Transverse colon (tissue), 4 donors: ENCODE measurements around the gene ARHGAP23. TPM values are rescaled to one million over a fixed set of nuclear protein-coding genes. Genes with fewer than 3 reads are reported as not detected.

Experiments used
- DNase-seq: peaks from one replicate; pipeline ENCODE4 v3.0.0-alpha.2; 2019
- H3K27ac ChIP-seq, 4 donors: fragments of 200-600 bp; sonication (generic); 2 replicates each; pipeline ENCODE4 v1.5.1; 2016 to 2018; ENCODE audit warnings: inconsistent platforms in 4 of 4
- H3K27me3 ChIP-seq: fragments of 200-600 bp; sonication (generic); 2 replicates; pipeline ENCODE4 v1.5.1; 2017; ENCODE audit warnings: inconsistent platforms
- H3K36me3 ChIP-seq, 4 donors: fragments of 200-600 bp; sonication (generic); 2 replicates each; pipeline ENCODE4 v1.5.1; 2017 to 2019; ENCODE audit warnings: inconsistent platforms in 4 of 4
- H3K4me1 ChIP-seq, 4 donors: fragments of 200-600 bp; sonication (generic); 2 replicates each; pipeline ENCODE4 v1.5.1; 2017 to 2020; ENCODE audit warnings: inconsistent platforms in 4 of 4
- H3K4me3 ChIP-seq, 4 donors: fragments of 200-600 bp; sonication (generic); 1 replicate in 1 of 4; 2 replicates in 3 of 4; pipeline versions ENCODE4 v1.5.1 to v1.6.1; 2017 to 2019; ENCODE audit warnings: inconsistent platforms in 4 of 4
- H3K9me3 ChIP-seq, 2 donors: fragments of 200-600 bp; sonication (generic); 2 replicates each; pipeline ENCODE4 v1.5.1; 2017 to 2019; ENCODE audit warnings: inconsistent platforms in 2 of 2
- EP300 ChIP-seq: sonication (generic); formaldehyde crosslinking; IDR thresholded peaks from one replicate; pipeline ENCODE4 v1.6.1; 2017; ENCODE audit warnings: antibody characterized with exemption, low read depth
- POLR2A ChIP-seq: fragments of 450-650 bp; IDR thresholded peaks from one replicate; pipeline ENCODE4 v1.6.1; 2016; ENCODE audit warnings: antibody characterized with exemption, mild to moderate bottlenecking, moderate library complexity
- POLR2AphosphoS5 ChIP-seq, 3 donors: sonication (generic); formaldehyde crosslinking; IDR thresholded peaks; one replicate each; pipeline ENCODE4 v1.6.1; 2016; ENCODE audit warnings: antibody characterized with exemption in 3 of 3
- WGBS, 2 donors: methylation state at CpG; one replicate each; pipeline ENCODE4 v1.1.5; 2018; ENCODE audit warnings: low coverage in 1 of 2; 5-methylcytosine and 5-hydroxymethylcytosine counted together
- in situ Hi-C, 4 donors: fragments of 200-750 bp; cut with MboI; loops; one replicate each; pipeline versions ENCODE4 v1.15.0 to v1.15.1; 2017; ENCODE audit warnings: low sequenced_read_pairs in 3 of 4, low pct_ligation_motif_present in 1 of 4, low pct_unique_long_range_greater_than_20kb in 1 of 4
- intact Hi-C: fragments of 100-400 bp; cut with DNase I; formaldehyde crosslinking; loops from one replicate; pipeline ENCODE4 v1.15.1; 2023; ENCODE audit warnings: low total_unique reads
- total RNA-seq, 4 donors: library from RNA; depleted of rRNA; stranded (reverse); fragments of >200 nt; gene quantifications; one replicate each; pipeline ENCODE4 v1.1.0, GENCODE V29; 2016
- TF ChIP-seq, protein P1 (sequence below), 5 experiments: fragments of 200-600 bp in 3 of 5; fragments of 450-650 bp in 2 of 5; sonication (generic) in 3 of 5; IDR thresholded peaks; 1 replicate in 2 of 5; 2 replicates in 3 of 5; pipeline ENCODE4 v1.5.1; 2016 to 2017; ENCODE audit warnings: antibody characterized with exemption in 5 of 5, inconsistent platforms in 3 of 5, mild to moderate bottlenecking in 2 of 5, moderate library complexity in 1 of 5

ARHGAP23 gene, protein sequence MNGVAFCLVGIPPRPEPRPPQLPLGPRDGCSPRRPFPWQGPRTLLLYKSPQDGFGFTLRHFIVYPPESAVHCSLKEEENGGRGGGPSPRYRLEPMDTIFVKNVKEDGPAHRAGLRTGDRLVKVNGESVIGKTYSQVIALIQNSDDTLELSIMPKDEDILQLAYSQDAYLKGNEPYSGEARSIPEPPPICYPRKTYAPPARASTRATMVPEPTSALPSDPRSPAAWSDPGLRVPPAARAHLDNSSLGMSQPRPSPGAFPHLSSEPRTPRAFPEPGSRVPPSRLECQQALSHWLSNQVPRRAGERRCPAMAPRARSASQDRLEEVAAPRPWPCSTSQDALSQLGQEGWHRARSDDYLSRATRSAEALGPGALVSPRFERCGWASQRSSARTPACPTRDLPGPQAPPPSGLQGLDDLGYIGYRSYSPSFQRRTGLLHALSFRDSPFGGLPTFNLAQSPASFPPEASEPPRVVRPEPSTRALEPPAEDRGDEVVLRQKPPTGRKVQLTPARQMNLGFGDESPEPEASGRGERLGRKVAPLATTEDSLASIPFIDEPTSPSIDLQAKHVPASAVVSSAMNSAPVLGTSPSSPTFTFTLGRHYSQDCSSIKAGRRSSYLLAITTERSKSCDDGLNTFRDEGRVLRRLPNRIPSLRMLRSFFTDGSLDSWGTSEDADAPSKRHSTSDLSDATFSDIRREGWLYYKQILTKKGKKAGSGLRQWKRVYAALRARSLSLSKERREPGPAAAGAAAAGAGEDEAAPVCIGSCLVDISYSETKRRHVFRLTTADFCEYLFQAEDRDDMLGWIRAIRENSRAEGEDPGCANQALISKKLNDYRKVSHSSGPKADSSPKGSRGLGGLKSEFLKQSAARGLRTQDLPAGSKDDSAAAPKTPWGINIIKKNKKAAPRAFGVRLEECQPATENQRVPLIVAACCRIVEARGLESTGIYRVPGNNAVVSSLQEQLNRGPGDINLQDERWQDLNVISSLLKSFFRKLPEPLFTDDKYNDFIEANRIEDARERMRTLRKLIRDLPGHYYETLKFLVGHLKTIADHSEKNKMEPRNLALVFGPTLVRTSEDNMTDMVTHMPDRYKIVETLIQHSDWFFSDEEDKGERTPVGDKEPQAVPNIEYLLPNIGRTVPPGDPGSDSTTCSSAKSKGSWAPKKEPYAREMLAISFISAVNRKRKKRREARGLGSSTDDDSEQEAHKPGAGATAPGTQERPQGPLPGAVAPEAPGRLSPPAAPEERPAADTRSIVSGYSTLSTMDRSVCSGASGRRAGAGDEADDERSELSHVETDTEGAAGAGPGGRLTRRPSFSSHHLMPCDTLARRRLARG (N-terminal part only)
- total RNA-seq: 10 to 100 TPM in 3 of 4 donors, 1 to 10 TPM in 1; 4.5 to 21.7 (median 17.0) TPM

DNA sequence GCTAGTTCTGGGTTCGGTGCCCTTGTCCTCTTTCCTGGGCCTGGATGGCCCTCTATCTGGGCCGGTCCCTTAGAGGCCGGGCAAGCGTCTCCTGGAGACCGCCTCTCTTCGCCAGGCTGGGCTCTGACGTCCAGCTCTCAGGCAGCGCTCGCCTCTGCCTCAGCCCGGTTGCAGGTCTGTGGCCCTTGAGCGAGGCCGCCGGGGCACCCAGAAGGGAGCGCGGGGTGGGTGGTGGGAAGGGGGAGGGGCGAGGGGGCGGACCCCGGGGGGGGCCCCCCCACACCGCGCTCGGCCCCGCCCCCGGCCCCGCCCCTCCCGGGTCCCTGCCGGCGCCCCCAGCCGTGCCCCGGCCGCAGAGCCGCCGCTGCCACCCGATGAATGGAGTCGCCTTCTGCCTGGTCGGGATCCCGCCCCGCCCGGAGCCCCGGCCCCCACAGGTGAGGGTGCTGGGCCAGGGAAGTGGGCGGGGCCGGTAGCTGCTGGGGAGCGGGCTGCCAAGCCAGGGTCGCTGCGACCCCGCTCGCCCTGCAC is at the start of gene ARHGAP23:
ARHGAP23 (plus strand) TSS at position 353 of the 531 bp plus-strand sequence; CDS start at position 375, 22 bp downstream.
- H3K27ac ChIP-seq: peak within 1 kb of the TSS; percentile 84 to 96 (median 90)
- DNase-seq: peak; percentile 62
- H3K36me3 ChIP-seq: no peaks in the 10 kb centered on the region
- peak within 1 kb of the TSS; percentile 62 to 84 (median 76) for H3K4me3 ChIP-seq
- WGBS, 2 donors: 0 to 2% methylated on average over 2 to 11 of the region's 46 CpGs
- intact Hi-C loops (loop anchor here (5.0 kb wide), 1 partner anchor 59 kb away; no protein-coding TSS in a partner anchor), in situ Hi-C loops (no loop called here)
- TF ChIP-seq EP300 (no peak), POLR2AphosphoS5 (IDR thresholded peaks at IDR 0.05) (peak in 2 of 3 donors; percentile 45 to 51), POLR2A (peak; percentile 13)
- TF ChIP-seq, protein P1, sequence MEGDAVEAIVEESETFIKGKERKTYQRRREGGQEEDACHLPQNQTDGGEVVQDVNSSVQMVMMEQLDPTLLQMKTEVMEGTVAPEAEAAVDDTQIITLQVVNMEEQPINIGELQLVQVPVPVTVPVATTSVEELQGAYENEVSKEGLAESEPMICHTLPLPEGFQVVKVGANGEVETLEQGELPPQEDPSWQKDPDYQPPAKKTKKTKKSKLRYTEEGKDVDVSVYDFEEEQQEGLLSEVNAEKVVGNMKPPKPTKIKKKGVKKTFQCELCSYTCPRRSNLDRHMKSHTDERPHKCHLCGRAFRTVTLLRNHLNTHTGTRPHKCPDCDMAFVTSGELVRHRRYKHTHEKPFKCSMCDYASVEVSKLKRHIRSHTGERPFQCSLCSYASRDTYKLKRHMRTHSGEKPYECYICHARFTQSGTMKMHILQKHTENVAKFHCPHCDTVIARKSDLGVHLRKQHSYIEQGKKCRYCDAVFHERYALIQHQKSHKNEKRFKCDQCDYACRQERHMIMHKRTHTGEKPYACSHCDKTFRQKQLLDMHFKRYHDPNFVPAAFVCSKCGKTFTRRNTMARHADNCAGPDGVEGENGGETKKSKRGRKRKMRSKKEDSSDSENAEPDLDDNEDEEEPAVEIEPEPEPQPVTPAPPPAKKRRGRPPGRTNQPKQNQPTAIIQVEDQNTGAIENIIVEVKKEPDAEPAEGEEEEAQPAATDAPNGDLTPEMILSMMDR (IDR thresholded peaks at IDR 0.05): no peak
- no peaks in the 10 kb centered on the region for H3K9me3 ChIP-seq
- peaks cover 8% of the 10 kb centered on the region for H3K27me3 ChIP-seq
- H3K4me1 ChIP-seq: peaks cover 9 to 28% (median 20%) of the 10 kb centered on the region in 4 donors

DNA sequence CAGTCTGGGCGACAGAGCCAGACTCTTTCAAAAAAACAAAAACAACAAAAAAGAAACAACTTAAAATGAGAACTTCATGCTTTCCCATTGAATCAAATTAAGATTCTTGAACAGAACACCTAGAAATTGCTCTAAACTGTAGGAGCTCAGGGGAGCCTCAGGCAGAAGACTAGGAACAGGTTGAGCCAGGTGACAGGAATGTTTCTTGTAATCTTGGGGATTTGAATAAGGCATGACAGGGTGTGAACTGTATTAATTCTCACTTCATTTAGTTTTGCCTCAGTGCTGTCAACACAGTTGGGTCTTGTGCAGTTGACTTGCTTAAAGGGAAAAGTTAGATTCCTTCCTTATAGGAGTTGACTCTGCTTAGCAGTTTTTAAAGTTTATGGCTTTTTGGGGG is 48.8 kb upstream of the ARHGAP23 start:
- WGBS, 2 donors: 63 to 75% methylated on average over 1 of the region's 1 CpG
- no peak overlapping the region for H3K4me3 ChIP-seq
- H3K9me3 ChIP-seq: no peaks in the 10 kb centered on the region
- H3K36me3 ChIP-seq: peaks cover 0 to 20% (median 0%) of the 10 kb centered on the region in 4 donors
- TF ChIP-seq, protein P1 (IDR thresholded peaks at IDR 0.05): no peak
- no peaks in the 10 kb centered on the region for H3K4me1 ChIP-seq
- no peak for DNase-seq
- intact Hi-C loops: no loop called here
- in situ Hi-C loops: no loop called here
- no peaks in the 10 kb centered on the region for H3K27me3 ChIP-seq
- H3K27ac ChIP-seq: no peak overlapping the region

DNA sequence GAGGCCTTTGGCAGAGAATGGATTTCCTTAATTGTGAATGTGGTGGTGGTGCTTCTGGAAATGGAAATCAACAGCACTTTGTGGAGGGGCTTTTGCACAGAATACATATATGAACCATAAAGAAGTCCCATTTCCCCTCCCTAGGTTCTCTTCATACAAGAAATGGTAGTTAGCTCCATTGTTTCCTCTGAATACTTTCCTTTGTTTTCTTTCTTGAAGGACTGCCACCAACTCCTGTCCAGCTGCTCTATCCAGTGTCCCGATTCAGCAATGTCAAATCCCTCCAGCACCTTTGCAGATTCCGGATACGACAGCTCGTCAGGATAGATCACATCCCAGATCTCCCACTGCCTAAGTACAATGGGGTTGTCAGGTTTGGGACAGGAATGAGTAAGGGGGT is 33.2 kb upstream of the ARHGAP23 start:
- Histone ChIP-seq H3K36me3 (peaks cover 0 to 16% (median 7%) of the 10 kb centered on the region in 4 donors), H3K4me1 (no peaks in the 10 kb centered on the region), H3K4me3 (no peak overlapping the region), H3K27me3 (no peaks in the 10 kb centered on the region), H3K27ac (no peak overlapping the region), H3K9me3 (no peaks in the 10 kb centered on the region)
- WGBS, 2 donors: 99 to 100% methylated on average over 3 to 4 of the region's 4 CpGs
- no peak for DNase-seq
- TF ChIP-seq, protein P1 (IDR thresholded peaks at IDR 0.05): no peak
- TF ChIP-seq POLR2A (no peak), POLR2AphosphoS5 (IDR thresholded peaks at IDR 0.05) (no peak), EP300 (no peak)
- in situ Hi-C loops (no loop called here), intact Hi-C loops (no loop called here)
